Measurements from ENCODE around the gene DCANP1. TPM values are rescaled to one million over a fixed set of nuclear protein-coding genes. Genes with fewer than 3 reads are reported as not detected.

The DCANP1 gene
- total RNA-seq, 1 experiment from 2014 or later = not detected

DNA sequence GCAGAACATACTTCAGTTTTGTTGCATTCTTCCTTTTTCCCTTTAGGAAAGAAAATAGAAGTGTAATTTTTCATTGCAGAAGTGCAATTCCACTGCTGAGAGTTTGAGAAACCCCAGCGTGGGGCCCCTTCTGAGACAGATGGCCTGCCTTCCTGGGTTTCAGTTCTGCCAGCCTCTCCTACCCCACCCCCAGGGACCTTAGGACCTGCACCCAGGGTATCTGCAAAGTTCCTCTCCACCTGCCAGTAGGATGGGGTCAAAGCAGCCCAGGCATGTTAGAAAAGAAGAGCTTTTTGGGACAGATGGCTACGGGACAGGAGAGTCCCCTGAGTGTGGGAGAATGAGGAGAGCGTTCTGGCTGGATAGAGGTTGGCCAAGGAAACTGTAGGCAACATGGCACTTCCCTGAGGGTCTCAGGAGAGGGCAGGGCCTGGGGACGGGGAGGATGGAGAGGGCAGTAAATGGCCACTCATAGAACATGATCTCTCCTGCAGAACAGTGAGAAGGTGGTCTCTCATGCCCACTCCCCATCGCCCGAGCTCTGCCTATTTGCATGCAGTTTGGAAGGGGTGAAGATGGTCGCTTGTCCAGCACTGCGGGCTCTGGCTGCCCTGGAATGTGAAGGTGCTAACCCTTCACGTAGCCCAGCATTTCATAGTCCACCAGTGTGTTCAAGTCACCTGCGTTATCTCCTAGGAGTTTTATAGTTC lies 5.3 kb upstream of the DCANP1 start, which contains the start of gene TIFAB (continued):
- TF ChIP-seq, protein P1, sequence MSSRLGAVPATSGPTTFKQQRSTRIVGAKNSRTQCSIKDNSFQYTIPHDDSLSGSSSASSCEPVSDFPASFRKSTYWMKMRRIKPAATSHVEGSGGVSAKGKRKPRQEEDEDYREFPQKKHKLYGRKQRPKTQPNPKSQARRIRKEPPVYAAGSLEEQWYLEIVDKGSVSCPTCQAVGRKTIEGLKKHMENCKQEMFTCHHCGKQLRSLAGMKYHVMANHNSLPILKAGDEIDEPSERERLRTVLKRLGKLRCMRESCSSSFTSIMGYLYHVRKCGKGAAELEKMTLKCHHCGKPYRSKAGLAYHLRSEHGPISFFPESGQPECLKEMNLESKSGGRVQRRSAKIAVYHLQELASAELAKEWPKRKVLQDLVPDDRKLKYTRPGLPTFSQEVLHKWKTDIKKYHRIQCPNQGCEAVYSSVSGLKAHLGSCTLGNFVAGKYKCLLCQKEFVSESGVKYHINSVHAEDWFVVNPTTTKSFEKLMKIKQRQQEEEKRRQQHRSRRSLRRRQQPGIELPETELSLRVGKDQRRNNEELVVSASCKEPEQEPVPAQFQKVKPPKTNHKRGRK (CRISPR knock-in tag; IDR thresholded peaks at IDR 0.05; ENCODE audit: borderline replicate concordance) = no peak
- TF ChIP-seq PRRX2 (CRISPR knock-in tag; IDR thresholded peaks at IDR 0.05) (no peak), ELF4 (CRISPR knock-in tag; IDR thresholded peaks at IDR 0.05; ENCODE audit: low read depth) (no peak), NFE2L1 (CRISPR knock-in tag; IDR thresholded peaks at IDR 0.05) (no peak)

DNA sequence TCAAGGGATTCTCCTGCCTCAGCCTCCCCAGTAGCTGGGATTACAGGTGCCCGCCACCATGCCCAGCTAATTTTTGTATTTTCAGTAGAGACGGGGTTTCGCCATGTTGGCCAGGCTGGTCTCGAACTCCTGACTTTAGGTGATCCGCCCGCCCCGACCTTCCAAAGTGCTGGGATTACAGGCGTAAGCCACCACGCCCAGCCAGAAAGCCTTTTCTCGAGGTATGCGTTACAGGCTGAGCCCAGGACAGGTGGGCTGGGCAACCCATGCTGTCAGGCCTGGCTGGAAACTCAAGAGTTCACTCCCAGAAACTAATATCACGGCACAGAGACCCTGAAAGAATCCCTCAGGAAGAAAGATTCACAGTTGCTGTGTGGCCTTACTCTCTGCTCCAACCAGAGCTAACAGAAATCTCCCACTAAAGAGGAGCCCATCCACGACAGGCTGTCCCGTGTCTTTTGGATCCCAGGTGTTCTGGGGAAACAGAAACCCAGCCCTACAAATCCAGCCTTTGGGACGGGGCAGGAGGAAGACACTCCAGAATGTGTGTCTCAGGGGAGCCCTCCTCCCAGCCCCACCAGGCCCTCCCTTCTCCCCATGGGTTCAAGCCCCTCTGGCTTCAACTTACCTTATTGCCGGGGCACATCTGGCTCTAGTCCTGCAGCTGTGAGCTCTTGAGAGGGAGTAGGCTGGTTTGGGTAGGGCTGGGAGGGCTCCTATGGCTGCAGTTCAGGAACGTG lies 4.6 kb upstream of the DCANP1 start:
- H3K4me3 Mint-ChIP-seq = no peak overlapping the region
- ChIA-PET CTCF (interaction anchor here (1.1 to 1.8 kb wide), 2 partner anchors 11 to 15 kb away, joined by 4 to 11 read pairs; no protein-coding TSS in a partner anchor), POLR2A (no interaction called here)
- H3K27ac Mint-ChIP-seq = no peak overlapping the region
- peaks cover 9% of the 10 kb centered on the region for H3K4me1 Mint-ChIP-seq
- DNase-seq (ENCODE audit: low spot score) (no peak), ATAC-seq (no peak)
- no peak for TF ChIP-seq ZNF121 (CRISPR knock-in tag; IDR thresholded peaks at IDR 0.05)
- TF ChIP-seq, protein P2, sequence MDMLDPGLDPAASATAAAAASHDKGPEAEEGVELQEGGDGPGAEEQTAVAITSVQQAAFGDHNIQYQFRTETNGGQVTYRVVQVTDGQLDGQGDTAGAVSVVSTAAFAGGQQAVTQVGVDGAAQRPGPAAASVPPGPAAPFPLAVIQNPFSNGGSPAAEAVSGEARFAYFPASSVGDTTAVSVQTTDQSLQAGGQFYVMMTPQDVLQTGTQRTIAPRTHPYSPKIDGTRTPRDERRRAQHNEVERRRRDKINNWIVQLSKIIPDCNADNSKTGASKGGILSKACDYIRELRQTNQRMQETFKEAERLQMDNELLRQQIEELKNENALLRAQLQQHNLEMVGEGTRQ (CRISPR knock-in tag; IDR thresholded peaks at IDR 0.05) = no peak
- no peaks in the 10 kb centered on the region for H3K9me3 Mint-ChIP-seq
- peaks cover 24% of the 10 kb centered on the region for H3K27me3 Mint-ChIP-seq (ENCODE audit: low read depth)
- H3K36me3 Mint-ChIP-seq = no peaks in the 10 kb centered on the region

DNA sequence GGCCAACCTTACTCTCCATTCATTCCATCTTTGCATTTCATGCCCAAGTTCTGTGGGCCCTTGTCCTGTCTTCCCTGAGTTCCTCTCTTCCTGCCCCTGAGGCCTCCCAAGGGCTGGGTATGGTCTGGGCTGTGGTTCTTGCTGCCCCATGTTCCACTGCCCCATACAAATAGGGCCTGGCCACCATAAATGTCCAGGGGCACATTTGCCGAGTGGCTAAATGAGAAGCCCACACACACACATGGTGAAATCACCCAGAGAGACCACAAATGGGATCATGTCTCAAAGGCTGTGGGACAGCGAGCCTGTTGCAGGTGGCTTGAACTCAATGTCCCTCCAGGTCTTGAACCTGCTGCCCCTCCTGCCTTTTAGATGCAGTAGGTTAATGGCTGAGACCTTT lies 3.8 kb upstream of the DCANP1 start:
- H3K27me3 Mint-ChIP-seq (ENCODE audit: low read depth) = peaks cover 16% of the 10 kb centered on the region; the same call in 1 of the 2 replicates
- ATAC-seq = no peak
- no peak for DNase-seq (ENCODE audit: low spot score)
- H3K4me3 Mint-ChIP-seq = no peak overlapping the region
- TF ChIP-seq NFE2L1 (CRISPR knock-in tag; IDR thresholded peaks at IDR 0.05) = no peak
- no peak for TF ChIP-seq SMAD3 (CRISPR knock-in tag; IDR thresholded peaks at IDR 0.05; ENCODE audit: borderline replicate concordance)
- no peaks in the 10 kb centered on the region for H3K36me3 Mint-ChIP-seq
- ChIA-PET POLR2A (no interaction called here), CTCF (interaction anchor here (0.8 to 2.9 kb wide), 3 partner anchors 11 to 25 kb away, joined by 3 to 19 read pairs (median 3); no protein-coding TSS in a partner anchor)
- H3K27ac Mint-ChIP-seq = no peak overlapping the region
- no peaks in the 10 kb centered on the region for H3K9me3 Mint-ChIP-seq
- H3K4me1 Mint-ChIP-seq = peaks cover 9% of the 10 kb centered on the region

DNA sequence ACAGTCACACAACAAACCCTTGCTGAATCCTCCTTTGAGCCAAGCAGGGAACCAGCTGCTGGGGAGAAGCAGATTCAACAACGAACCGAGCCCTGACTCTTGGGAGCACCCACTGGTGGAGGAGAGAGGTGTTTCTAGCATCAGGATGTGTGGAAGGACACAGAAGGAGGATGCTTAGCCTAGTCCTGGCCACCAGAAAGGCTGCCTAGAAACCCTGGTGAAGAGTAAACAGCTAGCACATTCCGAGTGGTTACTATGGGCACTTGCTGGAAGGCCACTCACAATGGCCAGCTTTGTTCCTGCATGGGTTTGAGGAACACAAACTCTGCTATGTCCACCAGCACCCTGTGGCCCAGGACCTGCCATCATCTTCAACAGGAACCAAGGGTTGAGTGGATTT lies 3.2 kb upstream of the DCANP1 start:
- ATAC-seq (no peak), DNase-seq (ENCODE audit: low spot score) (no peak)
- Mint-ChIP-seq H3K36me3 (no peaks in the 10 kb centered on the region), H3K9me3 (no peaks in the 10 kb centered on the region), H3K27ac (no peak overlapping the region), H3K4me1 (peaks cover 9% of the 10 kb centered on the region), H3K4me3 (no peak overlapping the region), H3K27me3 (ENCODE audit: low read depth) (peaks cover 11% of the 10 kb centered on the region; the same call in 1 of the 2 replicates)
- TF ChIP-seq GABPB1 (CRISPR knock-in tag; IDR thresholded peaks at IDR 0.05) = no peak
- no peak for TF ChIP-seq CREB1 (CRISPR knock-in tag; IDR thresholded peaks at IDR 0.05)
- no peak for TF ChIP-seq MXD4 (CRISPR knock-in tag; IDR thresholded peaks at IDR 0.05; ENCODE audit: borderline replicate concordance)
- TF ChIP-seq, protein P3, sequence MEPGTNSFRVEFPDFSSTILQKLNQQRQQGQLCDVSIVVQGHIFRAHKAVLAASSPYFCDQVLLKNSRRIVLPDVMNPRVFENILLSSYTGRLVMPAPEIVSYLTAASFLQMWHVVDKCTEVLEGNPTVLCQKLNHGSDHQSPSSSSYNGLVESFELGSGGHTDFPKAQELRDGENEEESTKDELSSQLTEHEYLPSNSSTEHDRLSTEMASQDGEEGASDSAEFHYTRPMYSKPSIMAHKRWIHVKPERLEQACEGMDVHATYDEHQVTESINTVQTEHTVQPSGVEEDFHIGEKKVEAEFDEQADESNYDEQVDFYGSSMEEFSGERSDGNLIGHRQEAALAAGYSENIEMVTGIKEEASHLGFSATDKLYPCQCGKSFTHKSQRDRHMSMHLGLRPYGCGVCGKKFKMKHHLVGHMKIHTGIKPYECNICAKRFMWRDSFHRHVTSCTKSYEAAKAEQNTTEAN (CRISPR knock-in tag; IDR thresholded peaks at IDR 0.05) = no peak
- TF ChIP-seq MYBL2 (CRISPR knock-in tag; IDR thresholded peaks at IDR 0.05) = no peak
- no peak for TF ChIP-seq ZNF416 (CRISPR knock-in tag; IDR thresholded peaks at IDR 0.05)
- TF ChIP-seq, protein P4, sequence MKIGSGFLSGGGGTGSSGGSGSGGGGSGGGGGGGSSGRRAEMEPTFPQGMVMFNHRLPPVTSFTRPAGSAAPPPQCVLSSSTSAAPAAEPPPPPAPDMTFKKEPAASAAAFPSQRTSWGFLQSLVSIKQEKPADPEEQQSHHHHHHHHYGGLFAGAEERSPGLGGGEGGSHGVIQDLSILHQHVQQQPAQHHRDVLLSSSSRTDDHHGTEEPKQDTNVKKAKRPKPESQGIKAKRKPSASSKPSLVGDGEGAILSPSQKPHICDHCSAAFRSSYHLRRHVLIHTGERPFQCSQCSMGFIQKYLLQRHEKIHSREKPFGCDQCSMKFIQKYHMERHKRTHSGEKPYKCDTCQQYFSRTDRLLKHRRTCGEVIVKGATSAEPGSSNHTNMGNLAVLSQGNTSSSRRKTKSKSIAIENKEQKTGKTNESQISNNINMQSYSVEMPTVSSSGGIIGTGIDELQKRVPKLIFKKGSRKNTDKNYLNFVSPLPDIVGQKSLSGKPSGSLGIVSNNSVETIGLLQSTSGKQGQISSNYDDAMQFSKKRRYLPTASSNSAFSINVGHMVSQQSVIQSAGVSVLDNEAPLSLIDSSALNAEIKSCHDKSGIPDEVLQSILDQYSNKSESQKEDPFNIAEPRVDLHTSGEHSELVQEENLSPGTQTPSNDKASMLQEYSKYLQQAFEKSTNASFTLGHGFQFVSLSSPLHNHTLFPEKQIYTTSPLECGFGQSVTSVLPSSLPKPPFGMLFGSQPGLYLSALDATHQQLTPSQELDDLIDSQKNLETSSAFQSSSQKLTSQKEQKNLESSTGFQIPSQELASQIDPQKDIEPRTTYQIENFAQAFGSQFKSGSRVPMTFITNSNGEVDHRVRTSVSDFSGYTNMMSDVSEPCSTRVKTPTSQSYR (CRISPR knock-in tag; IDR thresholded peaks at IDR 0.05) = no peak
- no peak for TF ChIP-seq IRF2 (CRISPR knock-in tag; IDR thresholded peaks at IDR 0.05; ENCODE audit: borderline replicate concordance, low read depth)
- CTCF ChIA-PET = interaction anchor here (0.8 to 2.9 kb wide), 3 partner anchors 10 to 24 kb away, joined by 3 to 19 read pairs (median 3); no protein-coding TSS in a partner anchor
- POLR2A ChIA-PET = no interaction called here

Measured in WTC11 (cell line).